Upper lobe of left lung (tissue), 6 donors: ENCODE measurements around the gene TMPRSS11A. TPM values are rescaled to one million over a fixed set of nuclear protein-coding genes. Genes with fewer than 3 reads are reported as not detected.

Source experiments
- ATAC-seq, 2 donors: fragments of 200-7000 bp; cut with Tn5 transposase; one replicate each; pipeline ENCODE4 v1.9.1; 2022; ENCODE audit warnings: mild to moderate bottlenecking in 2 of 2, moderate library complexity in 2 of 2; ENCODE audit not compliant: low FRiP score in 2 of 2
- DNase-seq, 2 donors: peaks; one replicate each; pipeline ENCODE4 v3.0.0-alpha.2; 2019 to 2020
- H3K27ac ChIP-seq, 4 donors: fragments of 200-600 bp; sonication (generic); one replicate each; pipeline ENCODE4 v1.5.1; 2016 to 2019
- H3K27me3 ChIP-seq, 4 donors: fragments of 200-600 bp; sonication (generic); one replicate each; pipeline ENCODE4 v1.5.1; 2017 to 2019
- H3K36me3 ChIP-seq, 4 donors: fragments of 200-600 bp; sonication (generic); one replicate each; pipeline ENCODE4 v1.5.1; 2016 to 2019
- H3K4me1 ChIP-seq, 4 donors: fragments of 200-600 bp; sonication (generic); one replicate each; pipeline ENCODE4 v1.5.1; 2018 to 2019
- H3K4me3 ChIP-seq, 4 donors: fragments of 200-600 bp; sonication (generic); one replicate each; pipeline ENCODE4 v1.5.1; 2017 to 2019; ENCODE audit warnings: mild to moderate bottlenecking in 2 of 4, moderate library complexity in 1 of 4
- H3K9me3 ChIP-seq, 4 donors: fragments of 200-600 bp; sonication (generic); one replicate each; pipeline ENCODE4 v1.5.1; 2018 to 2019
- CTCF ChIP-seq, 6 experiments: fragments of 450-650 bp in 4 of 6; fragments of 200-600 bp in 2 of 6; sonication (generic) in 2 of 6; IDR thresholded peaks; one replicate each; pipeline ENCODE4 v1.5.1; 2016 to 2019; ENCODE audit warnings: antibody characterized with exemption in 6 of 6
- EP300 ChIP-seq, 4 donors: sonication (generic); formaldehyde crosslinking; IDR thresholded peaks; one replicate each; pipeline ENCODE4 v1.5.1; 2017; ENCODE audit warnings: antibody characterized with exemption in 4 of 4, control low read depth in 2 of 4
- POLR2A ChIP-seq, 4 donors: fragments of 450-650 bp; IDR thresholded peaks; one replicate each; pipeline ENCODE4 v1.5.1; 2016 to 2017; ENCODE audit warnings: antibody characterized with exemption in 4 of 4, mild to moderate bottlenecking in 2 of 4
- POLR2AphosphoS5 ChIP-seq, 2 donors: sonication (generic); formaldehyde crosslinking; IDR thresholded peaks; one replicate each; pipeline ENCODE4 v1.5.1; 2017; ENCODE audit warnings: antibody characterized with exemption in 2 of 2
- WGBS, 2 donors: methylation state at CpG; one replicate each; pipeline ENCODE4 v1.1.5; 2017 to 2018; 5-methylcytosine and 5-hydroxymethylcytosine counted together
- total RNA-seq, 6 donors: library from RNA; depleted of rRNA in 4 of 6; stranded (reverse); fragments of >200 nt in 4 of 6; gene quantifications; one replicate each; pipeline versions ENCODE4 v1.1.0 to v1.2.1, GENCODE V29; 2016 to 2021
- donor health status: DM: no; HTN: no; CAD: no; lungs with moderate emphysema.
- donor health status: DM: no; HTN: yes; CAD: no; lungs with severe emphysema.

The TMPRSS11A gene
- total RNA-seq, 6 donors from 2014 or later: 0.20 TPM; not detected in 5

GRCh38 chr4:67883902-67884301 is 79.4 kb downstream of the TMPRSS11A start, which contains the start of gene TMPRSS11D:
TSS of gene TMPRSS11D (minus strand) at chr4:67884002. CDS start at chr4:67883933, 69 bp downstream.
- no peak within 1 kb of the TSS for H3K4me3 ChIP-seq
- no peak within 1 kb of the TSS for H3K27ac ChIP-seq
- no peaks in the 10 kb centered on the region for H3K27me3 ChIP-seq
- DNase-seq (no peak), ATAC-seq (no peak)
- TF ChIP-seq POLR2AphosphoS5 (IDR thresholded peaks at IDR 0.05) (no peak), CTCF (IDR thresholded peaks at IDR 0.05) (no peak), POLR2A (IDR thresholded peaks at IDR 0.05) (no peak), EP300 (IDR thresholded peaks at IDR 0.05) (no peak)
- 62 to 80% methylated on average over 1 of the region's 1 CpG for WGBS, 2 donors
- H3K4me1 ChIP-seq: no peaks in the 10 kb centered on the region
- no peaks in the 10 kb centered on the region for H3K36me3 ChIP-seq
- no peaks in the 10 kb centered on the region for H3K9me3 ChIP-seq

DNA sequence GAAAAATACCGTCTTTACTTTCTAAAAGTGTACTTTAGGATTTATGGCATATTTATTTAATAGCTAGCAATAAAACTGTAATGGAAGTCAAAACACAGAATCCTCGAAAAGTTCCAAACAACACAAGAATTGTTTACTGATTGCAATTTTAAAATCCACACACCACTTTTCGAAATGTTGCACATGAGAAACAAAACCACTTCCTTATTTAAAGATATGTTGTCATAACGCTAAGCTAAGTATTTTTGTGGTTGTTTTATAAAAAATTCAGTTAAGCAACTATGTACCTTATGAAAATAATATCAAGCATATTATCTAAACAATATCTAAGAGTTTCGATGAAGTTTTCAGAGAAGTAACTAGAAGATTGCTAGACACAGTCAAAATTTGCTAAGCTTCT is 79.8 kb downstream of the TMPRSS11A start:
- Histone ChIP-seq H3K27ac (no peak overlapping the region), H3K4me3 (no peak overlapping the region), H3K27me3 (no peaks in the 10 kb centered on the region), H3K4me1 (no peaks in the 10 kb centered on the region), H3K9me3 (no peaks in the 10 kb centered on the region), H3K36me3 (no peaks in the 10 kb centered on the region)
- ATAC-seq (no peak), DNase-seq (no peak)
- TF ChIP-seq POLR2AphosphoS5 (IDR thresholded peaks at IDR 0.05) (no peak), EP300 (IDR thresholded peaks at IDR 0.05) (no peak), POLR2A (IDR thresholded peaks at IDR 0.05) (no peak), CTCF (IDR thresholded peaks at IDR 0.05) (no peak)
- 56 to 63% methylated on average over 5 of the region's 5 CpGs for WGBS, 2 donors

GRCh38 chr4:67880866-67881610 is 82.3 kb downstream of the TMPRSS11A start:
- DNase-seq (no peak), ATAC-seq (no peak)
- no peak overlapping the region for H3K4me3 ChIP-seq
- H3K36me3 ChIP-seq: no peaks in the 10 kb centered on the region
- H3K4me1 ChIP-seq: no peaks in the 10 kb centered on the region
- TF ChIP-seq POLR2A (IDR thresholded peaks at IDR 0.05) (no peak), POLR2AphosphoS5 (IDR thresholded peaks at IDR 0.05) (no peak), CTCF (IDR thresholded peaks at IDR 0.05) (no peak), EP300 (IDR thresholded peaks at IDR 0.05) (no peak)
- H3K27ac ChIP-seq: no peak overlapping the region
- WGBS, 2 donors: 79 to 95% methylated on average over 1 of the region's 1 CpG
- H3K27me3 ChIP-seq: no peaks in the 10 kb centered on the region
- no peaks in the 10 kb centered on the region for H3K9me3 ChIP-seq

DNA sequence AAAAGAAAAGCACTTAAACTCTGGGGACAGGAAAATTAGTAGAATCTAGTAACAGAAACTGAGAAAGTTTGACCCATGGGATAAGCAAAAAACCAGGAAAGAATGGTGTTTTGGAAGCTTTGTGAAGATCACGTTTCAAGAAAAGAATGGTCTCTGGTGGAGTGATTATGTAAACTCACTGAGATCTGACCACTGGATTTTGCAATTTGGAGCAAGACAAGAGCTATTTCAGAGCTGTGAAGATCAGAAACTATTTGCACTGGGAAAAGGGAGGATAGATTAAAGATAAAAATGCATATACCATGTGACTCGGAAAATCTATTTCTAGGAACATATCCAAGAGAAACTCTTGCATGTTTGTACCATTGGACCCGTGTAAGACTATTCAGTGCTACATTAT is 83.8 kb downstream of the TMPRSS11A start:
- no peak overlapping the region for H3K4me3 ChIP-seq
- no peaks in the 10 kb centered on the region for H3K27me3 ChIP-seq
- DNase-seq (no peak), ATAC-seq (no peak)
- H3K27ac ChIP-seq: no peak overlapping the region
- no peaks in the 10 kb centered on the region for H3K36me3 ChIP-seq
- no peaks in the 10 kb centered on the region for H3K9me3 ChIP-seq
- TF ChIP-seq POLR2A (IDR thresholded peaks at IDR 0.05) (no peak), EP300 (IDR thresholded peaks at IDR 0.05) (no peak), POLR2AphosphoS5 (IDR thresholded peaks at IDR 0.05) (no peak), CTCF (IDR thresholded peaks at IDR 0.05) (no peak)
- WGBS, 2 donors: 74 to 83% methylated on average over 3 of the region's 3 CpGs
- no peaks in the 10 kb centered on the region for H3K4me1 ChIP-seq

DNA sequence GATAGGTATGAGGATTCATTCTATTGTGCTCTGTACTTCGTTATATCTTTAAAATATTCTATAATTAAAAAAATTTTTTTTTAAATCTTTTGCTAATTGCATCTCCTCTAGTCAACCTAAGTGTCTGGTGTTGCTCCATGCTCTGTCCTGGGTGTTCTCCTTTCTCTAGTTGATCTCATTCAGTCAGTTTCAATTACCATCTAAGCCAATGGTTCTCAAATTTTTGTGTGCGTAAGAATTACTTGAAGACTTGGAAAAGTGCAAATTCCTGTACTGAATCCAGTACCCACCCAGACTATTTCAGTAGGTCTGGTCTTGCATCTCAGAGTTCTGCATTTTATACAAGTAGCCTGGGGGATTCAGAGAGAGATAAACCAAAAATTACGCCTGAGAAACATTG is 86.2 kb downstream of the TMPRSS11A start:
- DNase-seq (no peak), ATAC-seq (no peak)
- no peak for TF ChIP-seq EP300 (IDR thresholded peaks at IDR 0.05)
- TF ChIP-seq POLR2AphosphoS5 (IDR thresholded peaks at IDR 0.05): no peak
- TF ChIP-seq POLR2A (IDR thresholded peaks at IDR 0.05): no peak
- TF ChIP-seq CTCF (IDR thresholded peaks at IDR 0.05): no peak
- no peaks in the 10 kb centered on the region for H3K4me1 ChIP-seq
- no peaks in the 10 kb centered on the region for H3K27me3 ChIP-seq
- WGBS, 2 donors: 92 to 94% methylated on average over 3 of the region's 3 CpGs
- no peaks in the 10 kb centered on the region for H3K36me3 ChIP-seq
- H3K9me3 ChIP-seq: no peaks in the 10 kb centered on the region
- H3K27ac ChIP-seq: no peak overlapping the region
- no peak overlapping the region for H3K4me3 ChIP-seq
